ENCODE results near the gene FN3K.

The FN3K gene

DNA sequence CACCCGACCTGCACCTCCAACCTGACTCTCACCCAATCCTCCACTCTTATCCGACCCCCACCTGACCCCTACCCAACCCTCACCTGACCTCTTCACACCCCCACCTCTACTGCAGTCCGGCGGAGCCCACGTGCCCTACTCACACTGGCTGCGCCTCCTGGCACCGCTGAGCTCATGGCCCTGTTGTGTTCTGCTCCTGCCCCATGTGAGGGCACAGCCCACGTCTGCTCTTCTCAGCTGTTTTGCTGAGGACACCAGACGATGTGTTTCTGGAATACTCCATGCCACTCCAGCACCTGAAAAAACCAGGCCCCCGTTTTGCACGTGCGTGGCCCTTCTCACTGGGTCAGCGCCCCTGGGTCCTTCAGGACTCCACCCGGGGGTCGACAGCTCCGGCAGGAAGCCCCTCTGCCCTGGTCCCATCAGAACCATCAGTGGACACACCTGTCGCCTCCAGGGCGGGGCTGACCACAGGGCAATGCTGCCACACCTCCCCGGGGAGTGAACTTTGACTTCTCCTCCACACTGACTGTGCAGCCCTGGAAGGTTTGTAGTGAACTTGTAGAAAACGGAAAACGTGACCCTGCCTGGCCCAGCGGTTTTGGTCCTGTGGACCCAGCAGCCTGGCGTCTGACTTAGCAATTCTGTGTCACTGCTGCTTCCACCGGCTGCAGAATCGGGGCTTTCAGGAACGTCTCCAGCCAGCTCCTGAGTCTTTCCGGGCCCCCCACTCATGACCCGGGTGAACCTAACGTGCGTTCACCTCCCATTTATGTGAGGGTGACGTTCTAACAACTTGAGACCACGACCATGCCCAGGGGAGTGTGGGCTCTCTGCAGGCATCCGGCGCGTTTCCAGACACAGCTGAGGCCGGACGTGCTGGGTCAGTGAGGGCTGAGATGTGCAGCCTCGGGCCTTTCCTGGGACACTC is 31.2 kb upstream of the FN3K start:
- no peak for DNase-seq (ENCODE audit: low read depth in 2 of 2)

DNA sequence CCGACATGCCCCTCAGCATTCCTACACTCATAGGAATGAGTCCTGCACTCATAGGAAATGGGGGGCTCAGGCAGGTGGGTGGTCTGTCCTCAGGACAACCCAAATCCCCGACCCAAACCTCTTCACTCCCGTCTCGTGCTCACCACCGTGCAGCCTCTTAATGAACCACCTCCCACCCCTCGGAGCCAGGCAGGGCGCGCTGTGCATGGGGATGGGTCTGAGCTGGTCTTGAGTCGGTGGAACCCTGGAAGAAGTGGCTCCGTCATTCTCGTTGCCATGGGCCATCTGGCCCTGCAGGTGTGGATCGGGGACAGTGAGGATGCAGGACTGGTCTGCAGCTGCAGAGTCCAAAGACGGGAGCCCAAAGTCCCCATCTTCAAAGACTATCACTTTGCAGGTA is 30.5 kb upstream of the FN3K start:
- no peak for DNase-seq (ENCODE audit: low read depth in 2 of 2)

DNA sequence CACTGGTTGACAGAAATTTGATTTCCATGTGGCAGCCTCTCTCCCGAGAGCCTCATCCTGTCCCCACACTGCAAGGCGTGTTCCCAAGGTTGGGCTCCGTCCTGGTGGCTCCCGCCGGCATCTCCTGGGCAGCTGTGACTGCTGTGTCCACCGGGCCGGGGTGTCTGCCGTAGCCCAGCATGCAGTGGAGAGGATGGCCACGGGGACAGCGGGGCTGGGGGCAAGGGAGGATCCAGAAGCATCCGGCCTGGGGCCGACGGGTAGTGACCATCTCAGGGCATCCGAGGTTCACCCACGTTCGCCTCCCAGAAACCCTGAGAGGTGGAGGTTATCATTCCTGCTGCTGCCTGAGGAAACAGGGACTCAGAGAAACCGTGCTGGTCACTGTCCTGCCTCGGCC is 29.7 kb upstream of the FN3K start:
- no peak for DNase-seq (ENCODE audit: low read depth in 2 of 2)

DNA sequence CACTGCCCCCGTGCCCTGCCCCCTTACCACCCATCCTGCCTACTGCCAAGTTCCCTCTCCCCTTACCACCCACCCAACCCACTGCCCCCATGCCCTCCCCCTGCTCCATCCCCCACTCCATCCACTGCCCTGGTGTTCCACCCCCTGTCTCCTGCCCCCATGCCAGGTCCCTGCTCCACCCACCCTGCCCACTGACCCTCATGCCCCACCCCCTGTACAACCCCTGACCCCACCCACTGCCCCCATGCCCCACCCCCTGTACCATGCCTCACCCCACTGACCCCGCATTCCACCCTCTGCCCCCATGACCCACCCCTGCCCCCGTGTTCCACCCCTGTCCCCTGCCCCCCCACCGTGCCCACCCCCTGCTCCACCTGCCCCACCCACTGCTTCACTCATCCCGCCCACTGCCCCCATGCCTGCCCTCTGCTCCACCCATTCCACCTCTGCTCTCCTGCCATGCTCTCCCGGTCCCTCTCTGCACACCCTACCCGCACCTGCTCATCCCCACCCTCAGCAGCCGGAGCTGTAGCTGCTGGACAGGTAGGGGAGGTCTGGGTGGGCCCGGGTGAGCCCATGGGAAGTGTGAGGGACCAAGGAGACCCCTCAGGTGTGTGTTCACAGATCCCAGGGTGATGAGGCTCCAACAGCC is 26.3 kb upstream of the FN3K start:
- no peak for DNase-seq (ENCODE audit: low read depth in 2 of 2)

DNA sequence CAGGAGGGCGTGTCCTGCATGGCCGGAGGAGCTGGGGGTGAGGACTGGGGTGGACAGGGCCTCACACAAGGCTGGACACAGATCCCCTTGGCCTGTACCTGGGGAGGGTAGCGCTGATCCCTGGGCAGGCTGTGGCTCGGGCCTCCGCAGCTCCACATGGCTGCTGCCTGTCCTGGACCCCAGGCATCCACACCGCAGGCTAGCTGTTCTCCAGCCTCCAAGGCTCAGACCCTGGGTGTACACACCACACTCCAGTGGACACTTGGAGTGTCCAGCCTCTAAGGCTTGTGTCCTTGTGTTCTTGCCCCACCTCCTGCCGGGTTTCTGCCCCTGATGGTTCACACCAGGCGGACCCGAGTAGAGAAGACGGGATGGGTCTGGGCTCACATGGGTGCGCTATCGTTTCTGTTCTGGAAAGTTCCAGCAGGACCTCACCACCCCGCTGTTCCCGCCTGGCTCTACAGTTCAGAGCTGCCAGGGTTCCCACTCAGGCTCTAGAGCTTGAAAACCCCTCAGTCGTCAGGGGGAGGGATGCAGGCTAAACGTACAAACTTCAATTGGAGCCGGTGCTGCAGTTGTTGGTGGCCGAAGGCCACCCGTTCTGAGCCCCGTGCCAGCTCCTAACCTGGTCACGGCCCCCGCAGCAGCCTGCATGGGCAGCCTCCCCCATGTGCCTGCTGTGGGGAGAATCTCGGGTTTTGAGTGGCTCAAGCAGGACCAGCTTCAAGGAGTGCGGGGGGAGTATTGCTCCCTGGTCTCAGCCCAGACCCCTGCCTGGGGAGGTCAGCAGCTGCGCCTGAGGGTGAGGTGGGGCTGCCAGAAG is 25.5 kb upstream of the FN3K start:
- DNase-seq (ENCODE audit: low read depth in 2 of 2), result no peak

DNA sequence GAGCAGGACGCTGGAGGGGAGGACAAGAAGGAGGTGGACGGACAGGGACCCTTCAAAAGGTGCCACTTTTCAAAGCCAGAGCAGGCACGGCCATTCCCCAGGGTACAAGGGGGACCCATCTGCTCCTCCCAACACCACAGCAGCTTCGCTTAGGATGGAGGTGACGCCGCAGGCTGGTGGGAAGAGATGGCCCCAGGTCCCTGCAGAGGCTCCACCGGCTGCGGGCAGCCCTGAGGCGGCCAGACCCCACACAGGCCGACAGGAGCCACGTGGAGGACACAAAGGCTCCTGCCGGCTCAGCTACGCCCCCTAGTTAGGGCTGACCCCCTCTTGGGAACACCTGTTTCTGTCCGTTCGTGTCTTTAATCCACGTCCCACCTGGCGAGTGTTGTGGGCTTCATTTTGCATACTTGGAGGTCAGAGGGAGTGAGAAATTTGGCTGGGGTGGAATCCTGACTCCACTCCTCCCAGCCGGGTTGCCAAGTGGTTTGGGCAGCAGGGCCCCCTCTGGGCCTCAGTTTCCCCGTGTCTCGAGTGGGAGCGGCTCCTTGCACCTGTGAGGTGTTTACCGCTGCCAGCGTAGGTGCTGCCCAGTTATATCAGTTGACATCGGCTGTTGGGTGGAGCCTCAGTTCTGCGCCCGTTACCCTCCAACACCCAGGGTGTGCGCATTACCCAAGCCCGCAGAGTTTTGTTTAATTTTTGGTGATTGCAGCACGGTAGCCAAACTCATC is 24.7 kb upstream of the FN3K start:
- no peak for DNase-seq (ENCODE audit: low read depth in 2 of 2)

DNA sequence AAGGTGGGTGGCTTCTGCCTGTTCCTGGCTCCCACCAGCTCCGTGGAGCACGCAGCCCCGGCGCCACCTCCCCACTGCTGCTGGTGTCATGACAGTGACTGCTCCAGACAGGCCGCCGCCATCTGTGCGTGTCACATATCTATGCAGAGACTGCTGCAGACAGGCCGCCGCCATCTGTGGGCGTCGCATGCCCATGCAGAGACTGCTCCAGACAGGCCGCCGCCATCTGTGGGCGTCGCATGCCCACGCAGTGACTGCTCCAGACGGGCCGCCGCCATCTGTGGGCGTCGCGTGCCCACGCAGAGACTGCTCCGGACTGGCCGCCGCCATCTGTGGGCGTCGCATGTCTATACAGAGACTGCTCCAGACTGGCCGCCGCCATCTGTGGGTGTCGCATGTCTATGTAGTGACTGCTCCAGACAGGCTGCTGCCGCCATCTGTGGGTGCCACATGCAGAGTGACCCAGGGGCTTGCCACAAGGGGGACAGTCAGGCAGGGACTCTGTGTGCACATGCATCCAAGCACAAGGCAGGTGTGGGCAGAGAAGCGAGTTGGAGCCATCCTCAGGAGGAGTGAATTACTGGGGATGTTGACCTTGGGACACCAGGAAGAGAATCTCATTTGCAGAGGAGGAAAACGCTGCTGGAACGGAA is 22.2 kb upstream of the FN3K start:
- DNase-seq (ENCODE audit: low read depth in 2 of 2), result no peak

DNA sequence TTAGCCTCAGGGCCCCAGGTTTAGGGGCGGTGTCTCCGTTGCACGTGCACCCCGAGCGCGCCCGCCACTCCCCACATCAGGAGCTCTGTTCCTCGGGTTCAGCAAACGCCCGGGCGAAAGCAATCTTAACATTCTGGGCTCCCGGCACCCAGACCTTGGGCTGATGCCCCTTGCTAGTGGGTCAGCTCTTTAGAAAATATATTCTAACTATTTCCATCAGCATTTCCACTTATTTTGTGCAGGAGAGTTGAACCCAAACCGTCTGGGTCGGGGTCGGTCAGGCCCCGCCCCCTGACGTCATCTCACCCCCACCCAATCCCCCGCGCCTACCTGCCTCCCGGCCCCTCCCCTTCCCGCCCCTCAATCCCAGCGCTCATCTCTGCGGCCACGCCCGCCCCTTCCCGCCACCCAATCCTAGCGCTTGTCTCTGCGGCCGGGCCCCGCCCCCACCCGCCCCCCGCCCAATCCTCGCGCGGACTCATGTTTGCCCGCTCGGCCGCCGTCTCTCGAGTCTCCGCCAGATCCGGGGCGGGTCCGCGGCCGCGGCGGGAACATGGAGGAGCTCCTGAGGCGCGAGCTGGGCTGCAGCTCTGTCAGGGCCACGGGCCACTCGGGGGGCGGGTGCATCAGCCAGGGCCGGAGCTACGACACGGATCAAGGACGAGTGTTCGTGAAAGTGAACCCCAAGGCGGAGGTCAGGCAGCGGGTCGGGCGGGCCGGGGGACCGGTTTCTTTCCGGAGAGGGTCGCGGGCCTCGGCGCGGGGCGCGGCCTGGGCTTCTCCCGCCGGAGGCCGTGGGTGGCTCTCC is 19.0 kb upstream of the FN3K start, which contains the start of gene FN3KRP:
TSS of gene FN3KRP (plus strand) at position 504 of the 808 bp plus-strand sequence. CDS start at position 554, 50 bp downstream.
- peak; percentile 81 to 91 for DNase-seq (ENCODE audit: low read depth in 2 of 2)

DNA sequence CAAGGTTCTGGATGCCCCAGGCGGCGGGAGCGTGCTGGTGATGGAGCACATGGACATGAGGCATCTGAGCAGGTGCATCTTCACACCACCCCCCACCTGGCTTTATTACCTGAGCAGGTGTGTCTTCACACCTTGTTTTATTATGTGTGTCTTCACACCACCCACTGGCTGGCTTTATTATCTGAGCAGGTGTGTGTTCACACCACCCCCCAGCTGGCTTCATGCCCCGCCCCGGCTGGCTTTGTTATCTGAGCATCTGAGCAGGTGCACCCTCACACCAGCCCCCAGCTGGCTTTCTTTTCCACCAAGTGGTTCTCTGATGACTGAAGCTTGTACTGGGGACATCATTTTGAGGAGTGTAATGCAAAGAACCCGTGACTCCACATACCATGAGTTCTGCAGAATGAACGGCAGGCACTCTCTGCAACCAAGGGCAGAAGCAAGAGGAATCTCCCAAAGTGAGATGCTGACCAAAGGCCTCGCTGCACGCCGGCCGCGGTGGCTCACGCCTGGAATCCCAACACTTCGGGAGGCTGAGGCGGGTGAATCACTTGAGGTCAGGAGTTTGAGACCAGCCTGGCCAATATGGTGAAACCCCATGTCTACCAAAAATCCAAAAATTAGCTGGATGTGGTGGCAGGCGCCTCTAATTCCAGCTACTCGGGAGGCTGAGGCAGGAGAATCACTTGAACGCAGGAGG is 16.3 kb upstream of the FN3K start:
- no peak for DNase-seq (ENCODE audit: low read depth in 2 of 2)

DNA sequence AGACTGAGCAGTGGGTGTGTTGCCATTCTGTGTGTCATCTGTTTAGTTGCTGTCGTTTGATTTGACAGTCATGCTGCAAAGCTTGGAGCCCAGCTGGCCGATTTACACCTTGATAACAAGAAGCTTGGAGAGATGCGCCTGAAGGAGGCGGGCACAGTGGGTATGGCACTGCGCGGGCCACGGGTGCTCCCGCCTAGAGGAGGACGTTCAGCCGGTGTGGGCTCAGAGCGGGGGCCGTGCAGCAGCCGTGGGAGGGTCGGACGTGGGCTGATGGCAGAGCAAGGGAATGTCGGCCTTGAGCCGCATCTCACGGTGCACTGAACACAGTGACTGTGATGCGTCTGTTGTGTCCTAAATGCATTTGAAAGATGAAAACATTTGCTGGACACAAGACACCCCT is 15.2 kb upstream of the FN3K start:
- DNase-seq (ENCODE audit: low read depth in 2 of 2), result no peak

DNA sequence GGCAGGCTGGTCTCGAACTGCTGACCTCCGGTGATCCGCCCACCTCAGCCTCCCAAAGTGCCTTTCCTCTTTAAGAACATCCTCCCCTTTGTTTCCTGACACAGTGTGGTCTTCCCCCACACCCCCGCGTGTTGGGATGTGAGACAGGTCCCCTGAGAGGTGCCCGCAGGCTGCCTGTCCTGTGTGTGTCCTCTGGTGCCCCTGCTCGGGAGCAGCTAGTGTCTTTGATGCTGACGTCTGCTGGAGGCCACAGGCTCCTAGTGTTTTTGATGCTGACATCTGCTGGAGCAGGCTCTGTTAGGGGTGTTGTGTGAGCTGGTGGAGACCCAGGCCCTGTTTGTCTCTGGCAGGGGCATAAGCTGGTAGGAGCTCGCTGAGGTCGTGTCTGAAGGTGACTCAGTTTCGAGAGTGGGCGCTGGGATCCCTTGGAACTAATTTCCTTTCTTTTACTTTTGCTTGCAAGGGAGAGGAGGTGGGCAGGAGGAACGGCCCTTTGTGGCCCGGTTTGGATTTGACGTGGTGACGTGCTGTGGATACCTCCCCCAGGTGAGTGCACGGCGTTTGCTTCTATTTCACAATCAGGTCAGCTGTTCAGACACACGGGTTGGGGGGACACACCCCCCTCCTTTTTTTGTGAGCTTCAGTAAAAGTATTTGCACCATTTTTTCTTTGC is 12.9 kb upstream of the FN3K start:
- no peak for DNase-seq (ENCODE audit: low read depth in 2 of 2)

DNA sequence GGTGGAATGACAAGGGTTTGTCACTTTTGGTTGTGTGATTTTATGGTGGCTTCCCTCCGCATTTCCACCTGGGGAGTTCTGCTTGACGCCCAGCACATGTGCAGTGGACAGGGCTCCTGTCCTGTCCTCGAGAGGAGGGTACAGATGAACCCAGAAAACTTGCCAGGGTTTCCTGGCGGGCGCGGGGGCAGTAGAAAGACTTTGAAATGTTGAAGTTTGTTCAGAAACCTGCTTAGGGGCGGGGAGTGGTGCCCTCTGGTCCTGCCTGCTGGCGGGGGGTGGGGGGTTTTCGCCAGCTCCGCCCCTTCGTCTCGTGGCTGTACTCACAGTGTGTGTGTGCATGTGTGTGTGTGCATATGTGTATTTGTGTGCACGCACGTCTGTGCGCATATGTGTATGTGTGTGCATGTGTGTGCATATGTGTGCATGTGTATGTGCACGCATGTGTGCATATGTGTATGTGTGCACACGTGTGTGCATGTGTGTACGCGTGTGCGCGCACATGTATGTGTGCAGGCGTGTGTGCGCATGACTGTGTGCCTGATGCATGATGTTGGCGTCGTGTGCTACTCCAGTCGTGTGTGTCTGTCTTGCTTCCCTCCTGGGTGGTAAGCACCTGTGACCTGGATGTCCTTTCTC is 12.1 kb upstream of the FN3K start:
- no peak for DNase-seq (ENCODE audit: low read depth in 2 of 2)

DNA sequence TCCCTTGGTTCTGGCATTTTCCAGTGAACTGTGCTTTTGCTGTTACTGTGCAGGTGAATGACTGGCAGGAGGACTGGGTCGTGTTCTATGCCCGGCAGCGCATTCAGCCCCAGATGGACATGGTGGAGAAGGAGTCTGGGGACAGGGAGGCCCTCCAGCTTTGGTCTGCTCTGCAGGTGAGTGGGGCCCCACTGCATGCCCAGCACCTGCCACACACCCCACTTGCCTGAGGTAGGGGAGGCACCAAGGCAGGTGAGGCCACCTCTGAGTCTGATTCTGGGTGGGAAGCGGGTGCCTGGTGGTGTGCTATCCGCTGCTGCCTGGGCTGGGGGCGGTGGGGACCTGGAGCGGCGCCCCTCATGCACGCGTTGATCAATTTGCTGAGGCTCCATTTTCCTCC is 9.0 kb upstream of the FN3K start:
- no peak for DNase-seq (ENCODE audit: low read depth in 2 of 2)

DNA sequence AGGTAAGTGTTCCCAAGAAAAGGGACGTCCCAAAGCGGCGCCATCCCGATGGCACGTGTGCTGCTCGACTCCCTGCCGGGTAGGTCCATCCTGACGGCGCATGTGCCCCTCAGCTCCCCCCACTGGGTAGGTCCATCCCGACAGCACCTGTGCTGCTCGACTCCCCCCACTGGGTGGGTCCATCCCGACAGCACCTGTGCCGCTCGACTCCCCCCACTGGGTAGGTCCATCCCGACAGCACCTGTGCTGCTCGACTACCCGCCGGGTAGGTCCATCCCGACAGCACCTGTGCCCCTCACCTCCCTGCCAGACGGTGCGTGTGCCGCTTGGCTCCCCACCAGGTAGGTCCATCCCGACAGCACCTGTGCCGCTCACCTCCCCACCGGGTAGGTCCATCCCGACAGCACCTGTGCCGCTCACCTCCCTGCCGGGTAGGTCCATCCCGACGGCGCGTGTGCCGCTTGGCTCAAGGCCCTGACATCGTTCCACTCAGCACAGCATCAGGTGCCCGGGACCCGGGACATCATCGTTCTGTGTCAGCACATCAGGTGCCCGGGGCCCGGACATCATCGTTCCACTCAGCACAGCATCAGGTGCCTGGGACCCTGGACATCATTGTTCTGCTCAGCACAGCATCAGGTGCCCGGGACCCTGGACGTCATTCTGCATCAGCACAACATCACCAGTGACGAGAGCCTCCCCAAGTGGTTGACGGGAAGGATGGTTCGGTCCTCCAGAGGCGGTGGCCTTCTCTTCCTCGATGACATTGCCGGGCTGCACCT is 5.7 kb upstream of the FN3K start:
- DNase-seq (ENCODE audit: low read depth in 2 of 2), result no peak

DNA sequence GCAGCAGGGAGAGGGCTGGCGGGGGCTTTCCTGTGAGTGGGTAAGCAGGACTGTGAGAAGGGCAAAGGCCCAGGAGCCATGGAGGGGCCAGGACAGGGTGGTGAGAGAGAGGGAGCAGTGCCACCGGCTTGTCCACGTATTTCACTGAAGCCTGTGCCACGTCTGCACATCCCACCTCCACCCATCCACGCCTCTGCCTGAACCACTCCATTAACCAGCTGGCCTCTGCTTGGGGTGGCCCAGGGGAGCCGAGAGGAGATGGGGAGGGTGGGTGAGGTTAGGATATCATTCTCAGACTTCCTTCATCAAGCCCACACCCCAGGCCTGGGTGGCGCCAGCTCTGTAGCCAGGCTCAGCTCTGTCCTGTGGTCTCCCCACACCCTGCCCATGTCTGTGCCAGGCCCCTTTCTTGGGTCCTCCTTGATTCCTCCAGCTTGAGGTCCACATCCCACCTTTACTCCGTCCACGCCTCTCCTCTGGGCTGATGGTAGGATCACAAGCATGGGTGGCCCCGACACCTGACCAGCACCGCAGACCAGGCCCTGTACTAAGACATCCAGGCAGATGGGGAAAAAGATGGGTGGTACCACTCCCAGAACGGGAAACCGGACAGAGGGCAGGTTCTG is 3.2 kb upstream of the FN3K start:
- no peak for DNase-seq (ENCODE audit: low read depth in 2 of 2)

DNA sequence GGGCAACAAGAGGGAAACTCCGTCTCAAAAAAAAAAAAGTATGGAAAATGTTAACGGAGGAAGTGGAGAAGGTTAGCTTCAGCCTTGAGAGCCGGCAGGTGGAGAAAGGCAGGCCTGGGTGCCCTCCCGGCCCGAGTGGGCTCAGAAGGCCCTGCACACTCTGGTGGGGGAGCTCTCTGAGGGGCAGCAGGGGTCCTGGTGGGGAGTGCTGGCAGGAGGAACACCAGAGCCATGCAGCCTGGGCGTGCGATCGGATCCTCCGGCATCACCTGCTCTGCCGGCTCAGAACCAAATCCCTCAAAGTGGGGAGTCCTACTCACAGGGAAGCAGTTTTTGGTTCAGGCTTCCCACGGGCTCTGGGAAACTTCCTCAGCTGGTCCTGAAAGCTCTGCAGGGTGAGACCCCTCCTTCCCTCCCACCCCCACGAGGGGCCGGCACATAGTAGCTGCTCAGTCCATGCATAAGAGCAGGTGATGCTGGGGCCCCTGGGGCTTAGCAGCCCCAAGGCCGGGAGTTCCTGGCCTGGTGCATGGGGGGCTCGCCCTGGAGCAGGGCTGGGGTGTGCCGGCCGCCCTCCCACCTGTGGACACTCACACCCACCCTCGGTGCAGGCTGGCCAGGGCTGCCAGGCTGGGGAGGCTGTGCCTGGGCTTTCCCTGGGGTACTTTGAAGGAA is 1.2 kb downstream of the FN3K start:
- DNase-seq (ENCODE audit: low read depth in 2 of 2), result no peak

Measured in stimulated activated CD4-positive, alpha-beta T cell treated with anti-CD3 and anti-CD28 coated beads, Interleukin-4, amount 100 ng/mL, for 48 hours (primary cell).